ENCODE data around the gene DIDO1.

DIDO1 gene

GRCh38 chr20:62889871-62890270 lies 36.4 kb downstream of the DIDO1 start:
- no peak for DNase-seq

GRCh38 chr20:62889411-62889810 lies 36.9 kb downstream of the DIDO1 start:
- no peak for DNase-seq

DNA sequence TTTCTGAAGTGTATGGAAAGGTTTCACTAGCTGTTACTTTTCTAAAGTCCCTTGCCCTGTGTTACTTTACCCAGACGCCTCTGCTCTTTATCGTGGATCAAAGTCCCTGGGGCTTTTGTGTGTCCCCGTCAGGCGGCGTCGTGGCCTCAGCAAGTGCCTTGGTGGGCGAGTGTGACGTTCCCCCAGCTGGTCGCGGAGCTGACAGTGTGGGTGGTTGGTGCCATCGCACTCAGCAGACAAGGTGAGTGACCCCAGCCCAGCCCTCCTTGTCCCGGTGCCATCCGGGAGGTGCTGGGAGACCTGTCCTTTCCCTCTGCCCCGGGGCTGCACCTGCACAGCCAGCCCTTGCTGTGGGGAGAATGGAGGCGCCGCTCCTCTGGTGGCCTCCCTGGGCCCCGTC lies 37.4 kb downstream of the DIDO1 start:
- no peak for DNase-seq

DNA sequence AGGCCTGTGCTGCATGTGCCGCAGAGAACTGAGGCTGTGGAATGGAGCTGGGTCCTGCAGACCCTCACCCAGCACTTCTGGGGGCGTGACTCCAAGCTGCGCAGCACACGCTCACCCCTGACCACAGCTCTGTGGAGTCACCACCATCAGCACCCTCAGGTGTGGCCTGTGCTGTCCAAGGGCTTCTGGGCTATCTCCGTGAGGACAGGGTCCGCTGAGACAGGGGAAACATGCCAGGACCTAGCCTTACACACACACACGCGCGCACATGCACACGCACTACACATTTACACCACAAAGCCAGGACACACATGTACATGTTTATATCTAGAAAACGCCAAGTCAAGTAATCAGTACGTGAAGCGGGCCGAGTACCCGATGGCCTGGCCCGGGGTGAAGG lies 37.9 kb downstream of the DIDO1 start:
- DNase-seq: no peak

DNA sequence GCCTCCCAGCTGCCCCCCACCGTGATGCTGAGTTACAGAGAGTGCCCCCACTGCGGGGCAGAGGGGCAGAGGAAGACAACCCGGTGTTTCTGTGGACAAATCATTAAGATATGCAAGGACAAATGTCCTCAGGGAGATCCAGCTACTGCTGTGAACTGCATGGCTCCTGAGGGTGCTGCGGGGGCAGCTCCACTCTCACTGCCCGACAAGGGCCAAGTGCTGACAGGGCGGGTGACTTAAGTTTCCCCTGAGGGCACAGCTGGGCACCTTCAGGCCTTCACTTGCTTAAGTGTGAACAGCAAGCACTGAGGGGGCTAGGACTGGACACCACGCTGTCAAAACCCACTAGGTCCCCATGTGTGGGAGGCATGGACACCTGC lies 38.5 kb downstream of the DIDO1 start:
- DNase-seq: no peak

DNA sequence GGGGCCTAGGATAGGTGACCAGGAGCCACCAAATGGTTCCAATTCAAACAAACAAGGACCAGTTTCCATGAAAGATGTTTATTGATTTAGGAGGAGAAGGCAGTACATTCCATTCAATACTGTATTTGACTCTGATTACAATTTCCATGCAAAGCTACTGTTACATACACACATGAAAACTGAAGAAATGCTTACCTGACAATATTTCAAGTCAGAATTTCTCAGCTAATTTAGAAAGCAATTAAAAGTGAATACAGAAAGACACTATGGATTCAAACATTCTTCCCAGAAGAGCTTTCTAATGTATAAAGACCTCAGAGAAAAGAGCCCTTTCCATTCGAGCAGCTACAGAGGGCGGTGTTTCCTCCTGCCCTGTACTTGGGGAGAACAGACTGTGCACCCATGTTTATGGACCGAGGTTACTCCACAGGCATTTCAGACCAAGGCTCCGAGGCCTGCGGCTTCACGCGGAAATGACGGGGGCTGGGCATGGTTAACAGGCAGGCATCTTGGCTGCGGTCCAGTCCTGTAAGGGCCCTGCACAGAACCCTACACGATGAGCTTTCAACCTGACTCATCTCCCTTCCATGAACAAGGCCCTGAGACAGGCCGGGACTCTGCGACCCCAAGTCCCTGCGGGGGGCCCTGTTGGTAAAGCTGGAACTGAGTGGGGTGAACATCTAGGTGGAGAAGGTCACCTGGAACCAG lies 39.0 kb downstream of the DIDO1 start:
- no peak for DNase-seq

- DNase-seq: no peak
Measured at GRCh38 chr20:62886709-62887058, 39.6 kb downstream of the DIDO1 start.

GRCh38 chr20:62885896-62886708 lies 40.2 kb downstream of the DIDO1 start:
- no peak for DNase-seq

GRCh38 chr20:62885046-62885895 lies 41.0 kb downstream of the DIDO1 start:
- no peak for DNase-seq

DNA sequence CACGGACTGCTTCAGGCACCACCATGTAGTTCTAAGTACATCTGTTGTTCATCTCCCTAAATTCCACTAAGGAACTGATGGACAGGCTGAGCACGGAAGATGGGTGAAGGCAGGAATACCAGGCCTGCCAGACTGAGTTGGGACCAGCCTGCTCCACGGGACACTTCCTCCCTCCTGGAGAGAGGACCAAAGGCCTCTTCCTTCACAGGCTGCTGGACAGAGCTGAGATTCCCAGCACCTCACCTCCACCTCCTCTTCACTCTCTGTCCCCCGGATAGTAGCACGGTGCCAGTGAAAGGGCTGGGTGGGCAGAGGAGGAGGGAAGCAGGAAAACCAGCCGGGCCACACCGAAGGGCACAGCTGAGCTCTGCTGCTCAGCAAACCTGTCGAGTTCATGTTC lies 41.7 kb downstream of the DIDO1 start:
- DNase-seq: no peak

GRCh38 chr20:62882426-62882825 lies 43.9 kb downstream of the DIDO1 start:
- DNase-seq: no peak

DNA sequence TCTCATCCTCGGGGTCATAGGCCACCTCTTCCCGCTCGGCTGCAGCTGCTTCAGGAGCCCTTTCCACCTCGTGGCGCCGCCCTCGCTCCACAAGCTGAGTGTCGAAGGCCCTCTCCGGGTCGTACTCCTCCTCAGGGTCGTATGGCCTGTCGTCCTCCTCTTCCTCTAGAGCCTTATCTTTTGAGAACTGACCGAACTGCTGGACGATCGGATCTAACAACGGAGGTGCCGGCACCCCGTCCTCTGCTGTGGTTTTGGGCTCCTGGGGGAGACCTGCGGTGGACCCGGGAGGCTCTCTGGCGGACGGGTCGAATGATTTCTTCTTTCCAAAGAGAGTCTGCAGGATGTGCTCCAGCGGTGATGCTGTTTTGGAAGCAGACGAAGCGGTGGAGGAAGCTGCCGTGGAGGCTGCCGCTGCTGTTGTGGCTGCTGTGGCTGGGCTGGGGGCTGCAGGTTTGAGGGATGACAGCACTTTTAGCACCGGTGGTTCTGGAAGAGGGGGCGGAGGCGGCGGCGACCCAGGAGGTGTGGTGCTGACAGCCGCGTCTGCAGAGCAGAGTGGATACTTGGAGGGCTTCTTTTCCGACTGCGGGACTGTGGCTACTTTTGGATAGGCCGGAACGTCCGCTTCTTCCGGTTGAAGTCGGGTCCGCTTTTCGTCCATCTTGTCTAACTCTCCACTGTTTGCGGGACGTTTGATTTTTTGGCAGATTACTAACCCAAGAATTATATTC lies 44.5 kb downstream of the DIDO1 start:
- DNase-seq: no peak

GRCh38 chr20:62880935-62881661 lies 45.2 kb downstream of the DIDO1 start:
- DNase-seq: no peak

- no peak for DNase-seq
Measured at GRCh38 chr20:62880147-62880934, 46.0 kb downstream of the DIDO1 start.

GRCh38 chr20:62879275-62880146 lies 46.8 kb downstream of the DIDO1 start:
- DNase-seq: no peak

GRCh38 chr20:62878244-62879038 lies 47.9 kb downstream of the DIDO1 start:
- DNase-seq: no peak

- no peak for DNase-seq
Measured at GRCh38 chr20:62876902-62877816, 49.1 kb downstream of the DIDO1 start.

GRCh38 chr20:62876501-62876901 lies 49.8 kb downstream of the DIDO1 start:
- no peak for DNase-seq
